HEK293T (cell line): Measurements from ENCODE around the gene ZNF217.
"Not testable (repeated sequence)": the region's sequence is repeated elsewhere in the genome, so short reads cannot be mapped to it uniquely, and the experiment has no call there.

Source experiments
- BHLHE40 ChIP-seq: fragments of 450-650 bp; IDR thresholded peaks from 2 replicates; pipeline ENCODE4 v1.6.1; 2016; ENCODE audit warnings: mild to moderate bottlenecking, moderate library complexity, borderline replicate concordance
- ELF4 ChIP-seq: fragments of 450-650 bp; IDR thresholded peaks from 2 replicates; pipeline ENCODE4 v1.6.1; 2017; ENCODE audit warnings: antibody characterized with exemption
- SP1 ChIP-seq: fragments of 450-650 bp; IDR thresholded peaks from 2 replicates; pipeline ENCODE4 v1.6.1; 2017
- SUZ12 ChIP-seq: fragments of 450-650 bp; IDR thresholded peaks from 2 replicates; pipeline ENCODE4 v1.6.1; 2016; ENCODE audit warnings: mild to moderate bottlenecking
- ZNF384 ChIP-seq: fragments of 450-650 bp; IDR thresholded peaks from 2 replicates; pipeline ENCODE4 v1.6.1; 2016

DNA sequence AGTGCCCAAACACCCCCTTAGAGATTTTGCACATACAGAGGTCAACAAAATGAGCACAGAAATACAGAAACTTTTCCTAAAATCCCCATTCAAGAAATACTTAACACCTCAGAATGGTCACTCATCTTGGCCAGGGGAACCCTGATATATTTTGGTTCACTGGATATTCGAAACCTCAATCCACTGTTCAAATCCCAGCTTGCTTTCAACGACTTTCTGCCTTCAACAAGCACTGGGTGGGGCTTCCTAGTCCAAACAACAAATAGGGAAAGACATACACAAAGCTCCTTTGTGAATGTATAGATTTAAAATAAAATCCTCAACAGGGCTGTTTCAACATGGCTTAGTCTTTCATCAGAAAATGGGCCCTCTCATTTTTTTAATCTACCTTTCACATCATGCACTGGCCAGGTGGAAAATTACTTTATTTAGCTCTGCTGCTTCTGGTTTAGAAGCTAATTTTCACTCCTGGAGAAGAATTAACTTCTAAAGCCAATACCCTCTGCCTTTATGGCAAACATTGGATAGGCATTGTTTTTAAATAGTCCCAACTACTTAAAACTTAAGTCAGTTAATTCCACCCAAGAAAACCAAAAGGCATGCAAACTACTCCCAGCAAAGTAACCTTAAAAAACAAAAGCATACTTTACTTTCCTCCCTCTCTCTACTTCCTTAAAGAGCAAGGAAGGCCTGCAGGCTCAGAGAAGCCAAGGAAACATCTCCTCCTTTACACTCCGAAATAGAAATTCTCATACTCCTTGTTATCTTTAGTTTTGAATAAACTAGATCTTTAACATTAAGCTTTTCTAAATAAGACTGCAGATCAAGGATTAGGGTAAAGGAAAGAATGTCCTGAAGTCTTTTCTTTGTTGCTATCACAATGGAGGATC is 9.7 kb downstream of the ZNF217 start:
- TF ChIP-seq SP1, BHLHE40, SUZ12, ZNF384, ELF4: not testable (repeated sequence)
